ENCODE results near the gene TACSTD2.

DNA sequence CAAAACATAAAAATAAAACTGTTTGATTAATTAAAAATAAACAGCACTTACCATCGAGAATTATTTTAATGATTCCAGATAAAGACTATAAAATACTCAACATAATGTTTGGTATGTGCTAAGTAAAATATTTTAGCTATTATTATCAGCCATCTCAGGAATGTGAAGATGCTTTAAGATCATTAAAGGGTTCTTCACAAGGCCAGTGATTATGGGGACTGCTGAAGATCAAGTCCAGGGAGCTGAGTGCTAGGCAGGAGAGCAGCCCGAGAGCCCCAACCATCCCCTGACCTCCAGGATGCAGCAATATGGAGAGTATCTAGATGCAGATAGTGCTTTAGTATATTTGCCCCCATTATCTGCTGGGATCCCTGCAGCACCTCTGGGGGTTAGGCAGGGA lies 4.6 kb upstream of the TACSTD2 start:
- TF ChIP-seq GATA3 (IDR thresholded peaks at IDR 0.05; ENCODE audit: low read depth, low read length) (no peak), GATA2 (IDR thresholded peaks at IDR 0.05; ENCODE audit: low read depth, low read length) (no peak)
